Activated T-helper 1 cell treated with Interleukin-2 at 50 U/mL for 16 hours (primary cell): ENCODE data around the gene HK2.
"Not testable (repeated sequence)": the region's sequence is repeated elsewhere in the genome, so short reads cannot be mapped to it uniquely, and the experiment has no call there.

Source experiments
- DNase-seq: peaks from one replicate; pipeline ENCODE4 v3.0.0-alpha.2; 2020; ENCODE audit warnings: low read depth

The HK2 gene

GRCh38 chr2:74833418-74834233 is at the start of gene HK2:
HK2 (plus strand) TSS chr2:74834127; CDS start chr2:74834581, 454 bp downstream.
- DNase-seq: peak; percentile 70

GRCh38 chr2:74789271-74789670 is 44.7 kb upstream of the HK2 start:
- no peak for DNase-seq

GRCh38 chr2:74792282-74792681 is 41.6 kb upstream of the HK2 start:
- no peak for DNase-seq

GRCh38 chr2:74794878-74795277 is 39.0 kb upstream of the HK2 start:
- DNase-seq: not testable (repeated sequence)

GRCh38 chr2:74806355-74806839 is 27.5 kb upstream of the HK2 start:
- DNase-seq: no peak

- DNase-seq: no peak
Observed at GRCh38 chr2:74806920-74807319, 27.0 kb upstream of the HK2 start.

- no peak for DNase-seq
Observed at GRCh38 chr2:74812787-74813590, 20.9 kb upstream of the HK2 start.

- no peak for DNase-seq
Observed at GRCh38 chr2:74814102-74814501, 19.8 kb upstream of the HK2 start.

GRCh38 chr2:74815941-74816340 is 18.0 kb upstream of the HK2 start:
- DNase-seq: no peak

GRCh38 chr2:74816540-74817303 is 17.2 kb upstream of the HK2 start:
- DNase-seq: no peak

- no peak for DNase-seq
Observed at GRCh38 chr2:74817304-74817675, 16.6 kb upstream of the HK2 start.

- no peak for DNase-seq
Observed at GRCh38 chr2:74819702-74820101, 14.2 kb upstream of the HK2 start.

- no peak for DNase-seq
Observed at GRCh38 chr2:74821177-74822126, 12.5 kb upstream of the HK2 start.

GRCh38 chr2:74822771-74823566 is 11.0 kb upstream of the HK2 start:
- DNase-seq: no peak

GRCh38 chr2:74824679-74825078 is 9.2 kb upstream of the HK2 start:
- no peak for DNase-seq

- no peak for DNase-seq
Observed at GRCh38 chr2:74828543-74828942, 5.4 kb upstream of the HK2 start.

GRCh38 chr2:74831693-74832530 is 2.0 kb upstream of the HK2 start:
- DNase-seq: no peak

- DNase-seq: not testable (repeated sequence)
Observed at GRCh38 chr2:74834234-74834791, 386 bp downstream of the HK2 start.
